HepG2 (cell line): ENCODE results near the gene POLDIP3. TPM values are rescaled to one million over a fixed set of nuclear protein-coding genes. Genes with fewer than 3 reads are reported as not detected.

ENCODE experiments used
- HNF4G ChIP-seq, 2 experiments: sonication (generic) in 1 of 2; formaldehyde crosslinking in 1 of 2; IDR thresholded peaks; 2 replicates each; pipeline versions ENCODE4 v1.4.0 to v1.6.1; 2011 to 2020; ENCODE audit warnings: borderline replicate concordance in 2 of 2, low read depth in 2 of 2, mild to moderate bottlenecking in 2 of 2, low read length in 1 of 2, missing genetic modification reagents in 1 of 2, moderate library complexity in 1 of 2
- KDM4B ChIP-seq: sonication (generic); formaldehyde crosslinking; IDR thresholded peaks from 2 replicates; pipeline ENCODE4 v1.4.0; 2020; ENCODE audit warnings: missing genetic modification reagents
- NAIF1 ChIP-seq: sonication (generic); formaldehyde crosslinking; IDR thresholded peaks from 2 replicates; pipeline ENCODE4 v1.5.0; 2020; ENCODE audit warnings: mild to moderate bottlenecking, missing genetic modification reagents, borderline replicate concordance
- NCOA1 ChIP-seq: sonication (generic); formaldehyde crosslinking; IDR thresholded peaks from 2 replicates; pipeline ENCODE4 v1.9.0; 2021; ENCODE audit warnings: missing genetic modification reagents
- NR2C2 ChIP-seq: sonication (generic); formaldehyde crosslinking; IDR thresholded peaks from 2 replicates; pipeline ENCODE4 v1.4.0; 2020; ENCODE audit warnings: missing genetic modification reagents, mild to moderate bottlenecking, moderate library complexity, borderline replicate concordance
- PTBP1 ChIP-seq: fragments of 200-400 bp; formaldehyde crosslinking; IDR thresholded peaks from 2 replicates; pipeline ENCODE4 v1.6.1; 2018; ENCODE audit warnings: low read length, low read depth; ENCODE audit not compliant: poor library complexity, severe bottlenecking
- RAD21 ChIP-seq: fragments of 450-650 bp; formaldehyde crosslinking; IDR thresholded peaks from 2 replicates; pipeline ENCODE4 v1.5.0; 2020; ENCODE audit warnings: mild to moderate bottlenecking
- SNRNP70 ChIP-seq: fragments of 200-400 bp; formaldehyde crosslinking; IDR thresholded peaks from 2 replicates; pipeline ENCODE4 v1.6.1; 2017; ENCODE audit warnings: mild to moderate bottlenecking, low read depth, low read length, moderate library complexity
- U2AF1 ChIP-seq: fragments of 200-400 bp; formaldehyde crosslinking; optimal IDR thresholded peaks from 2 replicates; pipeline ENCODE3; 2017; ENCODE audit warnings: mild to moderate bottlenecking, low read depth, low read length
- XRCC5 ChIP-seq: fragments of 200-400 bp; formaldehyde crosslinking; optimal IDR thresholded peaks from 2 replicates; pipeline ENCODE3; 2017; ENCODE audit warnings: mild to moderate bottlenecking, low read length
- ZNF274 ChIP-seq: sonication (generic); formaldehyde crosslinking; IDR thresholded peaks from 2 replicates; pipeline ENCODE4 v1.5.1; 2020; ENCODE audit warnings: mild to moderate bottlenecking, missing genetic modification reagents
- ZNF546 ChIP-seq: sonication (generic); formaldehyde crosslinking; conservative IDR thresholded peaks from 2 replicates; pipeline ENCODE4 v1.8.1; 2023; ENCODE audit warnings: mild to moderate bottlenecking, missing genetic modification reagents
- polyA plus RNA-seq, 8 experiments: library from polyadenylated mRNA; depleted of rRNA in 3 of 8; stranded (reverse) in 7 of 8; unstranded in 1 of 8; fragments of >200 nt; fragmentation: Illumina TruSeq in 4 of 8; extraction: Trizol in 4 of 8; gene quantifications; 2 replicates each; pipeline versions ENCODE4 v1.2.1 to v1.2.3, GENCODE V29; 2011 to 2016; ENCODE audit warnings: low read depth in 4 of 8, missing spikeins in 1 of 8, mixed read lengths in 1 of 8; ENCODE audit not compliant: insufficient read depth in 1 of 8
- total RNA-seq, 5 experiments: library from RNA; depleted of rRNA; stranded (reverse); fragments of >200 nt; fragmentation: Illumina TruSeq; extraction: Trizol; gene quantifications; 2 replicates each; pipeline ENCODE4 v1.2.3, GENCODE V29; 2016; ENCODE audit warnings: low read depth in 1 of 5
- TF ChIP-seq, protein P1 (sequence below): sonication (generic); formaldehyde crosslinking; IDR thresholded peaks from one replicate; pipeline ENCODE4 v1.5.1; 2020; ENCODE audit warnings: mild to moderate bottlenecking, missing genetic modification reagents; ENCODE audit errors: not compliant biosample characterization
- TF ChIP-seq, protein P2 (sequence below): sonication (generic); formaldehyde crosslinking; IDR thresholded peaks from 2 replicates; pipeline ENCODE4 v1.5.1; 2020; ENCODE audit warnings: mild to moderate bottlenecking, missing genetic modification reagents, moderate library complexity
- TF ChIP-seq, protein P3 (sequence below): sonication (generic); formaldehyde crosslinking; IDR thresholded peaks from 2 replicates; pipeline ENCODE4 v1.5.0; 2020; ENCODE audit warnings: mild to moderate bottlenecking, missing genetic modification reagents

The POLDIP3 gene
- total and polyA plus RNA-seq, 2 of the 13 experiments (the other 11 are each of a cell fraction or from before 2014, with no cell fraction given): 45.8 to 47.4 TPM

DNA sequence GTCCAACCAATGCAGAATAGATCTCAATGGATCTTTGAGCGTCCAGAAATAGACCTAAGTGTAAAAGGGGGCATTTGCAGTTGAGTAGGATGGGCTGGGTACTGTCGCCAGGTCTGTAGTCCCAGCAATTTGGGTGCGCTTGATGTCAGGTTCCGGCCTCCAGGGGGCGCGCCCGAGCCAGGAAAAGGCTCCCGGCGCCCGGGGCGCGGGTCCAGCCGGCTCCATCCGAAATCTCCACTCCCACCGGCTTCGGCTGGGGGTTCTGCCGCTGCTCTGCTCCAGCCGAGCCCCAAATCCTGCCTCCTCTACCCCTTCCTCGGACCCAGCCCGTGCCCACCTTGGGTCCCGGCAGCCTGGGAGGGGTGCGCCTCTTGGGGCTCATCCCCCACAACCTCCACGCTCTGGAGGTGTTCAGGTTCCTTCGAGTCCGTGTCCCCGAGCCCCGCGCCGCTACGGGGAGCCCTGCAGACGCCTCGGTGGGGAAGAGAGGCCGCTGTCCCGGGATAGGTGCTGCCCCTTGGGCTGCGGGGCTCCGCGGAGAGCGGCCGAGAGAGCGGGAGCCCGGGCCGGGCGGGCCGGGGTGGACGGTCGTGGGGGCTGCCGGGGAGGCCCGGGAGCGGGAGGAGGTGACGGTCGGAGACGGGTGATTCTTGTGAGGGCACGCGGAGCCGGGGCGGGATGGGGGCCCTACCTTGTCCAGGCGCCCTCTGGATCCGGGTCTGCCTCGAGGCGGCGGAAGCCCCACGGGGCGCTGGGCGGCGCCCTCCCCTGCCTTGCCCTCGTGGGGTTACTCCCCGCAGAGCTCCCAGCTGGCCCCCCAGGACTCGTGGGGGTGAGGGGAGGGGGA is 47.5 kb upstream of the POLDIP3 start (continued):
- TF ChIP-seq NCOA1 (CRISPR knock-in tag): no peak
- no peak for TF ChIP-seq NAIF1 (CRISPR knock-in tag)
- TF ChIP-seq NR2C2 (CRISPR knock-in tag): no peak
- TF ChIP-seq, protein P1, sequence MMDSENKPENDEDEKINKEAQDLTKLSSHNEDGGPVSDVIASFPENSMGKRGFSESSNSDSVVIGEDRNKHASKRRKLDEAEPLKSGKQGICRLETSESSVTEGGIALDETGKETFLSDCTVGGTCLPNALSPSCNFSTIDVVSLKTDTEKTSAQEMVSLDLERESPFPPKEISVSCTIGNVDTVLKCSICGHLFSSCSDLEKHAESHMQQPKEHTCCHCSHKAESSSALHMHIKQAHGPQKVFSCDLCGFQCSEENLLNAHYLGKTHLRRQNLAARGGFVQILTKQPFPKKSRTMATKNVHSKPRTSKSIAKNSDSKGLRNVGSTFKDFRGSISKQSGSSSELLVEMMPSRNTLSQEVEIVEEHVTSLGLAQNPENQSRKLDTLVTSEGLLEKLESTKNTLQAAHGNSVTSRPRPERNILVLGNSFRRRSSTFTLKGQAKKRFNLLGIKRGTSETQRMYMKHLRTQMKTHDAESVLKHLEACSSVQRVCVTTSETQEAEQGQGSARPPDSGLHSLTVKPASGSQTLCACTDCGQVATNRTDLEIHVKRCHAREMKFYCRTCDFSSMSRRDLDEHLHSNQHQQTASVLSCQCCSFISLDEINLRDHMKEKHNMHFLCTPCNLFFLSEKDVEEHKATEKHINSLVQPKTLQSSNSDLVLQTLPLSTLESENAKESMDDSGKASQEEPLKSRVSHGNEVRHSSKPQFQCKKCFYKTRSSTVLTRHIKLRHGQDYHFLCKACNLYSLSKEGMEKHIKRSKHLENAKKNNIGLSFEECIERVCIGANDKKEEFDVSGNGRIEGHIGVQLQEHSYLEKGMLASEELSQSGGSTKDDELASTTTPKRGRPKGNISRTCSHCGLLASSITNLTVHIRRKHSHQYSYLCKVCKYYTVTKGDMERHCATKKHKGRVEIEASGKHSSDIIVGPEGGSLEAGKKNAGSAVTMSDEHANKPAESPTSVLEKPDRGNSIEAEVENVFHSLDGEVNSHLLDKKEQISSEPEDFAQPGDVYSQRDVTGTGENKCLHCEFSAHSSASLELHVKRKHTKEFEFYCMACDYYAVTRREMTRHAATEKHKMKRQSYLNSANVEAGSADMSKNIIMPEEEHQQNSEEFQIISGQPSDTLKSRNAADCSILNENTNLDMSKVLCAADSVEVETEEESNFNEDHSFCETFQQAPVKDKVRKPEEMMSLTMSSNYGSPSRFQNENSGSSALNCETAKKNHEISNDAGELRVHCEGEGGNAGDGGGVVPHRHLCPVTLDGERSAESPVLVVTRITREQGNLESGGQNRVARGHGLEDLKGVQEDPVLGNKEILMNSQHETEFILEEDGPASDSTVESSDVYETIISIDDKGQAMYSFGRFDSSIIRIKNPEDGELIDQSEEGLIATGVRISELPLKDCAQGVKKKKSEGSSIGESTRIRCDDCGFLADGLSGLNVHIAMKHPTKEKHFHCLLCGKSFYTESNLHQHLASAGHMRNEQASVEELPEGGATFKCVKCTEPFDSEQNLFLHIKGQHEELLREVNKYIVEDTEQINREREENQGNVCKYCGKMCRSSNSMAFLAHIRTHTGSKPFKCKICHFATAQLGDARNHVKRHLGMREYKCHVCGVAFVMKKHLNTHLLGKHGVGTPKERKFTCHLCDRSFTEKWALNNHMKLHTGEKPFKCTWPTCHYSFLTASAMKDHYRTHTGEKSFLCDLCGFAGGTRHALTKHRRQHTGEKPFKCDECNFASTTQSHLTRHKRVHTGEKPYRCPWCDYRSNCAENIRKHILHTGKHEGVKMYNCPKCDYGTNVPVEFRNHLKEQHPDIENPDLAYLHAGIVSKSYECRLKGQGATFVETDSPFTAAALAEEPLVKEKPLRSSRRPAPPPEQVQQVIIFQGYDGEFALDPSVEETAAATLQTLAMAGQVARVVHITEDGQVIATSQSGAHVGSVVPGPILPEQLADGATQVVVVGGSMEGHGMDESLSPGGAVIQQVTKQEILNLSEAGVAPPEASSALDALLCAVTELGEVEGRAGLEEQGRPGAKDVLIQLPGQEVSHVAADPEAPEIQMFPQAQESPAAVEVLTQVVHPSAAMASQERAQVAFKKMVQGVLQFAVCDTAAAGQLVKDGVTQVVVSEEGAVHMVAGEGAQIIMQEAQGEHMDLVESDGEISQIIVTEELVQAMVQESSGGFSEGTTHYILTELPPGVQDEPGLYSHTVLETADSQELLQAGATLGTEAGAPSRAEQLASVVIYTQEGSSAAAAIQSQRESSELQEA (CRISPR knock-in tag): peak; percentile 61
- TF ChIP-seq RAD21 (CRISPR knock-in tag): peak; percentile 81
- no peak for TF ChIP-seq KDM4B (CRISPR knock-in tag)
- TF ChIP-seq HNF4G (IDR thresholded peaks at IDR 0.05; ENCODE audit: borderline replicate concordance, low read depth, low read length): no peak
- TF ChIP-seq HNF4G (CRISPR knock-in tag; IDR thresholded peaks at IDR 0.05; ENCODE audit: borderline replicate concordance, low read depth): 0 out of 2 replicates have a peak, but pooled peaks have one; percentile 17
- no peak for TF ChIP-seq SNRNP70
- TF ChIP-seq ZNF546 (CRISPR knock-in tag): no peak
- TF ChIP-seq ZNF274 (CRISPR knock-in tag): 0 out of 2 replicates have a peak, but pooled peaks have one; percentile 28
- TF ChIP-seq, protein P2, sequence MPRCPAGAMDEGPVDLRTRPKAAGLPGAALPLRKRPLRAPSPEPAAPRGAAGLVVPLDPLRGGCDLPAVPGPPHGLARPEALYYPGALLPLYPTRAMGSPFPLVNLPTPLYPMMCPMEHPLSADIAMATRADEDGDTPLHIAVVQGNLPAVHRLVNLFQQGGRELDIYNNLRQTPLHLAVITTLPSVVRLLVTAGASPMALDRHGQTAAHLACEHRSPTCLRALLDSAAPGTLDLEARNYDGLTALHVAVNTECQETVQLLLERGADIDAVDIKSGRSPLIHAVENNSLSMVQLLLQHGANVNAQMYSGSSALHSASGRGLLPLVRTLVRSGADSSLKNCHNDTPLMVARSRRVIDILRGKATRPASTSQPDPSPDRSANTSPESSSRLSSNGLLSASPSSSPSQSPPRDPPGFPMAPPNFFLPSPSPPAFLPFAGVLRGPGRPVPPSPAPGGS: 0 out of 2 replicates have a peak, but pooled peaks have one; percentile 60
- TF ChIP-seq, protein P3, sequence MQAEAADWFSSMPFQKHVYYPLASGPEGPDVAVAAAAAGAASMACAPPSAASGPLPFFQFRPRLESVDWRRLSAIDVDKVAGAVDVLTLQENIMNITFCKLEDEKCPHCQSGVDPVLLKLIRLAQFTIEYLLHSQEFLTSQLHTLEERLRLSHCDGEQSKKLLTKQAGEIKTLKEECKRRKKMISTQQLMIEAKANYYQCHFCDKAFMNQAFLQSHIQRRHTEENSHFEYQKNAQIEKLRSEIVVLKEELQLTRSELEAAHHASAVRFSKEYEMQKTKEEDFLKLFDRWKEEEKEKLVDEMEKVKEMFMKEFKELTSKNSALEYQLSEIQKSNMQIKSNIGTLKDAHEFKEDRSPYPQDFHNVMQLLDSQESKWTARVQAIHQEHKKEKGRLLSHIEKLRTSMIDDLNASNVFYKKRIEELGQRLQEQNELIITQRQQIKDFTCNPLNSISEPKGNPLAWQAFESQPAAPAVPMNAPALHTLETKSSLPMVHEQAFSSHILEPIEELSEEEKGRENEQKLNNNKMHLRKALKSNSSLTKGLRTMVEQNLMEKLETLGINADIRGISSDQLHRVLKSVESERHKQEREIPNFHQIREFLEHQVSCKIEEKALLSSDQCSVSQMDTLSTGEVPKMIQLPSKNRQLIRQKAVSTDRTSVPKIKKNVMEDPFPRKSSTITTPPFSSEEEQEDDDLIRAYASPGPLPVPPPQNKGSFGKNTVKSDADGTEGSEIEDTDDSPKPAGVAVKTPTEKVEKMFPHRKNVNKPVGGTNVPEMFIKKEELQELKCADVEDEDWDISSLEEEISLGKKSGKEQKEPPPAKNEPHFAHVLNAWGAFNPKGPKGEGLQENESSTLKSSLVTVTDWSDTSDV (CRISPR knock-in tag): no peak
- TF ChIP-seq XRCC5: peak; percentile 71
- TF ChIP-seq U2AF1: no peak
- no peak for TF ChIP-seq PTBP1
